HEK293 (cell line): Measurements from ENCODE around the gene EPN1.

Experiments
- KLF16 ChIP-seq: fragments of 450-650 bp; formaldehyde crosslinking; IDR thresholded peaks from 2 replicates; pipeline ENCODE4 v1.5.1; 2017; ENCODE audit warnings: missing biosample characterization, missing genetic modification characterization
- KLF7 ChIP-seq: fragments of 450-650 bp; formaldehyde crosslinking; IDR thresholded peaks from 2 replicates; pipeline ENCODE4 v1.5.1; 2016; ENCODE audit warnings: missing biosample characterization, missing genetic modification characterization, borderline replicate concordance
- MZF1 ChIP-seq: fragments of 450-650 bp; formaldehyde crosslinking; IDR thresholded peaks from 2 replicates; pipeline ENCODE4 v1.5.1; 2017; ENCODE audit warnings: missing biosample characterization, missing genetic modification characterization, borderline replicate concordance
- OSR2 ChIP-seq: fragments of 450-650 bp; formaldehyde crosslinking; IDR thresholded peaks from 2 replicates; pipeline ENCODE4 v1.5.1; 2016; ENCODE audit warnings: missing biosample characterization, missing genetic modification characterization
- PRDM2 ChIP-seq: fragments of 450-650 bp; formaldehyde crosslinking; IDR thresholded peaks from 2 replicates; pipeline ENCODE4 v1.5.1; 2016; ENCODE audit warnings: missing biosample characterization, missing genetic modification characterization, borderline replicate concordance
- RBAK ChIP-seq: fragments of 450-650 bp; formaldehyde crosslinking; IDR thresholded peaks from 2 replicates; pipeline ENCODE4 v1.5.1; 2016; ENCODE audit warnings: missing biosample characterization, missing genetic modification characterization
- ZBTB44 ChIP-seq: fragments of 450-650 bp; IDR thresholded peaks from 2 replicates; pipeline ENCODE4 v1.5.1; 2018; ENCODE audit warnings: missing biosample characterization, mild to moderate bottlenecking, missing genetic modification characterization
- ZBTB49 ChIP-seq: fragments of 450-650 bp; formaldehyde crosslinking; IDR thresholded peaks from 2 replicates; pipeline ENCODE4 v1.5.1; 2016; ENCODE audit warnings: missing biosample characterization, missing genetic modification characterization, low read depth
- ZNF10 ChIP-seq: fragments of 450-650 bp; formaldehyde crosslinking; IDR thresholded peaks from 2 replicates; pipeline ENCODE4 v1.5.1; 2017; ENCODE audit warnings: missing biosample characterization, missing genetic modification characterization
- ZNF146 ChIP-seq: fragments of 450-650 bp; formaldehyde crosslinking; IDR thresholded peaks from 2 replicates; pipeline ENCODE4 v1.5.1; 2016; ENCODE audit warnings: missing biosample characterization, missing genetic modification characterization
- ZNF148 ChIP-seq: fragments of 450-650 bp; formaldehyde crosslinking; IDR thresholded peaks from 2 replicates; pipeline ENCODE4 v1.5.0; 2017; ENCODE audit warnings: missing biosample characterization, missing genetic modification characterization, borderline replicate concordance
- ZNF239 ChIP-seq: fragments of 450-650 bp; formaldehyde crosslinking; IDR thresholded peaks from 2 replicates; pipeline ENCODE4 v1.5.1; 2016; ENCODE audit warnings: missing biosample characterization, missing genetic modification characterization
- ZNF335 ChIP-seq: fragments of 450-650 bp; formaldehyde crosslinking; conservative IDR thresholded peaks from 2 replicates; pipeline ENCODE4 v1.5.1; 2016; ENCODE audit warnings: missing biosample characterization, missing genetic modification characterization
- ZNF366 ChIP-seq: fragments of 450-650 bp; formaldehyde crosslinking; conservative IDR thresholded peaks from 2 replicates; pipeline ENCODE4 v1.5.1; 2016; ENCODE audit warnings: missing biosample characterization, missing genetic modification characterization
- ZNF394 ChIP-seq: fragments of 450-650 bp; formaldehyde crosslinking; IDR thresholded peaks from 2 replicates; pipeline ENCODE4 v1.5.1; 2016; ENCODE audit warnings: missing biosample characterization, missing genetic modification characterization, mild to moderate bottlenecking, moderate library complexity, borderline replicate concordance
- ZNF513 ChIP-seq: fragments of 450-650 bp; IDR thresholded peaks from 2 replicates; pipeline ENCODE4 v1.5.1; 2018; ENCODE audit warnings: missing biosample characterization, missing genetic modification characterization
- ZNF521 ChIP-seq: fragments of 450-650 bp; formaldehyde crosslinking; IDR thresholded peaks from 2 replicates; pipeline ENCODE4 v1.5.1; 2017; ENCODE audit warnings: missing biosample characterization, mild to moderate bottlenecking, missing genetic modification characterization
- ZNF560 ChIP-seq: fragments of 450-650 bp; formaldehyde crosslinking; IDR thresholded peaks from 2 replicates; pipeline ENCODE4 v1.5.1; 2017; ENCODE audit warnings: missing biosample characterization, missing genetic modification characterization, borderline replicate concordance
- ZNF654 ChIP-seq: fragments of 450-650 bp; formaldehyde crosslinking; IDR thresholded peaks from 2 replicates; pipeline ENCODE4 v1.5.1; 2016; ENCODE audit warnings: low read depth, missing biosample characterization, missing genetic modification characterization
- ZNF660 ChIP-seq: fragments of 450-650 bp; IDR thresholded peaks from 2 replicates; pipeline ENCODE4 v1.5.1; 2018; ENCODE audit warnings: missing biosample characterization, mild to moderate bottlenecking, missing genetic modification characterization
- ZNF785 ChIP-seq: fragments of 450-650 bp; formaldehyde crosslinking; IDR thresholded peaks from 2 replicates; pipeline ENCODE4 v1.5.1; 2016; ENCODE audit warnings: missing biosample characterization, missing genetic modification characterization
- ZSCAN18 ChIP-seq: fragments of 450-650 bp; formaldehyde crosslinking; IDR thresholded peaks from 2 replicates; pipeline ENCODE4 v1.5.1; 2016; ENCODE audit warnings: missing biosample characterization, missing genetic modification characterization
- TF ChIP-seq, protein P1 (sequence below): fragments of 450-650 bp; formaldehyde crosslinking; IDR thresholded peaks from 2 replicates; pipeline ENCODE4 v1.5.1; 2016; ENCODE audit warnings: missing biosample characterization, missing genetic modification characterization, low read depth

The EPN1 gene

DNA sequence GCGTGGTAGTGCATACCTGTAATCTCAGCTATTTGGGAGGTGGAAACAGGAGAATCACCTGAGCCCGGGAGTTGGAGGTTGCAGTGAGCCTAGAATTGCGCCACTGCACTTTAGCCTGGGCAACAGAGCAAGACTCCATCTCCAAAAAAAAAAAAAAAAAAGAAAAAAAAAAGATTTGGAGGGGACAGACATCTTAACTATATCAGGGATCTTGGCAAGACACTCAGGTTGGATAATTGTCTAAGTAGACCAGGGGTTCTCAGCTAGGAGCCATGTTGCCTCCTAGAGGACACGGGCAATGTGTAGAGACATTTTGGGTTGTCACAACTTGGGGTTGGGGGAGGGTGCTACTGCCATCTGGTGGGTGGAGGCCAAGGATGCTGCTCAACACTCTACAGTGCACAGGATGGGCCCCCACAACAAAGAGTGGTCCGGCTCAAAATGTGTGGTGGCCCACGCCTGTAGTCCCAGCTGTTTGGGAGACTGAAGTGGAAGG, 36.1 kb upstream of the EPN1 start (continued):
- TF ChIP-seq ZBTB49 (tag by site-specific recombination) (no peak), RBAK (tag by site-specific recombination) (no peak), OSR2 (tag by site-specific recombination) (no peak), ZNF654 (tag by site-specific recombination) (peak; percentile 36), KLF7 (tag by site-specific recombination) (no peak), ZNF10 (tag by site-specific recombination) (no peak), ZNF394 (tag by site-specific recombination) (no peak), ZNF785 (tag by site-specific recombination) (no peak), ZNF366 (tag by site-specific recombination) (no peak), ZNF513 (tag by site-specific recombination) (no peak), ZNF560 (tag by site-specific recombination) (no peak), ZSCAN18 (tag by site-specific recombination) (no peak), ZNF335 (peak; percentile 48), ZNF239 (tag by site-specific recombination) (no peak), MZF1 (tag by site-specific recombination) (peak; percentile 25; the same call in 1 of the 2 replicates), ZNF660 (tag by site-specific recombination) (no peak), ZBTB44 (tag by site-specific recombination) (no peak), PRDM2 (no peak), ZNF146 (tag by site-specific recombination) (no peak), ZNF521 (no peak), KLF16 (peak; percentile 55; the same call in 1 of the 2 replicates), ZNF148 (tag by site-specific recombination) (no peak)
- TF ChIP-seq, protein P1, sequence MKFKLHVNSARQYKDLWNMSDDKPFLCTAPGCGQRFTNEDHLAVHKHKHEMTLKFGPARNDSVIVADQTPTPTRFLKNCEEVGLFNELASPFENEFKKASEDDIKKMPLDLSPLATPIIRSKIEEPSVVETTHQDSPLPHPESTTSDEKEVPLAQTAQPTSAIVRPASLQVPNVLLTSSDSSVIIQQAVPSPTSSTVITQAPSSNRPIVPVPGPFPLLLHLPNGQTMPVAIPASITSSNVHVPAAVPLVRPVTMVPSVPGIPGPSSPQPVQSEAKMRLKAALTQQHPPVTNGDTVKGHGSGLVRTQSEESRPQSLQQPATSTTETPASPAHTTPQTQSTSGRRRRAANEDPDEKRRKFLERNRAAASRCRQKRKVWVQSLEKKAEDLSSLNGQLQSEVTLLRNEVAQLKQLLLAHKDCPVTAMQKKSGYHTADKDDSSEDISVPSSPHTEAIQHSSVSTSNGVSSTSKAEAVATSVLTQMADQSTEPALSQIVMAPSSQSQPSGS (tag by site-specific recombination), result no peak
